HG03196 (cell line): ENCODE data around the gene SPDYE1.
"Not testable (repeated sequence)": the region's sequence is repeated elsewhere in the genome, so short reads cannot be mapped to it uniquely, and the experiment has no call there.

Experiments used
- ATAC-seq: cut with Tn5 transposase; IDR thresholded peaks from one replicate; pipeline ENCODE4 v1.9.1; 2021; ENCODE audit not compliant: unreplicated experiment

SPDYE1 gene, protein sequence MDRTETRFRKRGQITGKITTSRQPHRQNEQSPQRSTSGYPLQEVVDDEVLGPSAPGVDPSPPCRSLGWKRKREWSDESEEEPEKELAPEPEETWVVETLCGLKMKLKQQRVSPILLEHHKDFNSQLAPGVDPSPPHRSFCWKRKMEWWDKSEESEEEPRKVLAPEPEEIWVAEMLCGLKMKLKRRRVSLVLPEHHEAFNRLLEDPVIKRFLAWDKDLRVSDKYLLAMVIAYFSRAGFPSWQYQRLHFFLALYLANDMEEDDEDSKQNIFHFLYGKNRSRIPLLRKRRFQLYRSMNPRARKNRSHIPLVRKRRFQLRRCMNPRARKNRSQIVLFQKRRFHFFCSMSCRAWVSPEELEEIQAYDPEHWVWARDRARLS

GRCh38 chr7:43997532-43997931 lies at the start of gene SPDYE1:
SPDYE1 (plus strand) TSS chr7:43997897; CDS start chr7:43999950, 2,053 bp downstream.
- ATAC-seq, result not testable (repeated sequence)

DNA sequence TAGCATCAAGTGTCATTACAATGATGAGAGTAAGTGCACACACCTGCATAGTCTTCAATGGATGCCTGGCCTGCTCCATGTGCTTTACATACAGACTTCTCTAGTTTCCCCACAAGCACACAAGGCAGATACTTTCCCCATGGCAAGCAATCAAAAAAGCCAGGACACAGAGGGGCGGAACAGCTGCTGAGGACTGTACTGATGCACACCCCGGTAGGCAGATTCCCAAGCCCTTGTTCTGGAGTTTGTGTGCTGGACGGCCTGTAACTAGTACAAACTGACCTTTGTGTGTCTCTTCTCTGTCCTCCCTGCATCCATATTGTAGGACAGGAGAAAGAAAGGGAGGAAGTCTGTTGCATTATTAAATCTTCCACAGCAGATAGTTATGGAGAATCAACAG lies 45.7 kb upstream of the SPDYE1 start:
- ATAC-seq, result no peak

- ATAC-seq, result no peak
Observed at GRCh38 chr7:43953071-43953470, 44.6 kb upstream of the SPDYE1 start.

- ATAC-seq, result no peak
Observed at GRCh38 chr7:43954524-43955228, 43.0 kb upstream of the SPDYE1 start.

GRCh38 chr7:43956027-43956426 lies 41.7 kb upstream of the SPDYE1 start:
- ATAC-seq, result no peak

DNA sequence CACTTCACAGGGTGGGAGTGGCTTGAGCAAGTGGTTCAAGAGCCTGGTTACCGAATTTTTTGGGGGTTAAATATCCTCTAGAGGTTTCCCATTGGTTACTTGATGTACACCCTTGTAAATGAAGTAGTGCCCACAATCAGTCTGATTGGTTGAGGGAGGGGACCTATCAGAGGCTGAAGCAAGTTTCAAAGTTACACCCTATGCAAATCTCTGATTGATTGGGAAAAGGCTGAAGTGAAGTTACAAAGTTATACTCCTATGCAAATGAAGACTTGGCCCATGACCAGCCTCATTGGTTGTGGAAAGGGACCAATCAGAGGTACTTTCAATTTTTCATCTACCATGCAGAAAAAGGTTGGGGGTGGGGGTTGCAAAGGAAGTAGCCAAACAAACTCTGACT lies 36.8 kb upstream of the SPDYE1 start:
- ATAC-seq, result no peak

DNA sequence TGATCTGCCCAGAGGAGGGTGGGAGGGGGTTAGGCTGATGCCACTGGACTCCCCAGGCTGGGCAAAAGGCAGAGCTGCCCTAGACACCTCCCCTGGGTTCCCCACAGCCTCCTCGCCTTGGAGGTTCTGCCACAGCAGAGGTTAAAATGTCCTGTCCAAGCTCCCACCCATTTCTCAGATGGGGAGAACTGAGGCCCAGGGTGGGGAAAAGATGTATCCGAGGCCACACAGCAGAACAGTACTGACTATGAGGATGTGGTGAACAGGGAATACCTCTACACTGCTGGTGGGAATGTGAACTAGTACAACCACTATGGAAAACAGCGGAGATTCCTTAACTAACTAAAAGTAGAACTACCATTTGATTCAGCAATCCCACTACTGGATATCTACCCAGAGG lies 31.3 kb upstream of the SPDYE1 start:
- not testable (repeated sequence) for ATAC-seq

- not testable (repeated sequence) for ATAC-seq
Observed at GRCh38 chr7:43968172-43969040, 29.3 kb upstream of the SPDYE1 start.

DNA sequence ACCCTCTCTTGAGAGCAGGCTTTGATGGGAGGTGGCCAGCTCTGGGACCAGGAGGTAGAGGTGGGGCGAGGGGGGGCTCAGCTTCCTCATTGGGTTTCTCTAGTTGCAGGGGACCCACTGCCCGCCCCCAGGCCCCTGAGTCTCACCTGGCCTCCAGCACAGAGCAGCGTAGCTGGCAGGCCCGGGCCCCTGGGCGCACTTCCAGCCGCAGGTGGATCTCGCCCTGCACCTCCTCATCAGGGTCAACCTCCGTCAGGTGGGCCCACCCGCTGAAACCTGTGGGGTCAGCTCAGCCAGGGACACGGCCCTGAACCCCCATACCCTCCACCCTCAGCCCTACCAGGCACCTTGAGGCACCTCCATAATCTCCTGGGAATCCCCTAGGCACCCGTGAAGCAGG lies 28.1 kb upstream of the SPDYE1 start:
- not testable (repeated sequence) for ATAC-seq

- not testable (repeated sequence) for ATAC-seq
Observed at GRCh38 chr7:43970698-43971097, 27.0 kb upstream of the SPDYE1 start.

- not testable (repeated sequence) for ATAC-seq
Observed at GRCh38 chr7:43974033-43974573, 23.6 kb upstream of the SPDYE1 start.

GRCh38 chr7:43974725-43975482 lies 22.8 kb upstream of the SPDYE1 start:
- ATAC-seq, result not testable (repeated sequence)

- ATAC-seq, result no peak
Observed at GRCh38 chr7:43977525-43977924, 20.2 kb upstream of the SPDYE1 start.

DNA sequence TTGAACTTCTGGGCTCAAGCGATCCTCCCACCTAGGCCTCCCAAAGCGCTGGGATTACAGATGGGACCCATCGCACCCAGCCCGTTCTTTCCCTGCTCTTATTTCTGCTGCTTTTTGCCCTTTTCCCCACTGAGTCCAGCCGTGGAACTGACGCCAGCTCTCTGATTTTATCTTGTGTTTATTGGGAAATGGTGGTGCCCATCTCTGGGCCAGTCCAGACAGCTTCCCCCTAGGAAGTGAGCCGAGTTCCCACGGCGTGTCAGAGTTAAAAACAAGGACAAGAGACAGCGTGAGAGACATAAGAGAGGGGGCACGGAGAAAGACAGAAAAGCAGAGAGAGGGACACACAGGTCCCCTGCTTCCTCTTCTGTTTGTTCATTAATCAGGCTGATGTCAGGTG lies 19.6 kb upstream of the SPDYE1 start:
- not testable (repeated sequence) for ATAC-seq

DNA sequence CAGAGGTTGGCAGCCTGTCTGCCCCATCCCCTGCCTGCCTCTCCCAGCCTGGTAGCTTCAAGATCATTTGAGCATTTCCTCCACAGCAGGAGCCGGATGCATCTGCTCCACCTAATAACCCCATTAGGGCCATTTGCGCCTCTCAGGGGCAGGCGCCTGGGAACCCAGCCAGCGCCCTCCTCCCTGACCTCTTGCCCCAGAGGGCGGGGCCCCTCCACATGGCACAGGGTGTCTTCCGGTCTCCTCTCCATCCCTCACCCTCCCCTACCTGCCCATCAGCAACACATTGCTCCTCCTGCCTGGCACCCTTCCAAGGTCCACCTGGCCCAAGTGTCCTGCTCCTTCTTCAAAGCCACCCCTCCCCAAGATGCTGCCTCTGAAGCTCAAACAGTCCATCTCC lies 14.8 kb upstream of the SPDYE1 start:
- ATAC-seq, result not testable (repeated sequence)

- ATAC-seq, result not testable (repeated sequence)
Observed at GRCh38 chr7:43983736-43984135, 14.0 kb upstream of the SPDYE1 start.

- peak; percentile 40 for ATAC-seq
Observed at GRCh38 chr7:43985904-43986864, 11.5 kb upstream of the SPDYE1 start.

DNA sequence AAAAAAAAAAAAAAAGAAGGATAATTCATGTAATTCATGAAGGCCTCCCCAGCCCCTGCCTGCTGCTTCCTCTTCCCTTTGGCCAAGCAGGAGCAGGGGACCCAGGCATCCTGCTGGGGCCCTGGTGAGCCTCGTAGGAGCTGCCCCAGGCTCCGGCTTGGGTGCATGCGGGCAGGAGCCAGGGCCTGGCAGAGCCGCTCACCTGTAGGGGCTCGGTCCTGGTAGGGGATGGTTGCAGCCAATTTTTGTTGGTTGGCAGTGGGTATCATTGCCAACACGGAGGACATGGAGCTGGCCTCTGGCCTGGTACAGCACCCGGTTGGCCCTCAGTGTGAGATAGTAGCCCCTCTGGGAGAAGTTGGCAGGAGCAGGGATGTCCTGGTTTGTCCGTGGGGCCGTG lies 10.2 kb upstream of the SPDYE1 start:
- ATAC-seq, result not testable (repeated sequence)

GRCh38 chr7:43990011-43990585 lies 7.6 kb upstream of the SPDYE1 start:
- ATAC-seq, result not testable (repeated sequence)
